ENCODE results near the gene CA5A.

Gene CA5A

GRCh38 chr16:87839542-87840270 lies 96.6 kb downstream of the CA5A start:
- H3K4me3 ChIP-seq (ENCODE audit: control insufficient read depth, low read depth, low read length), result no peak overlapping the region
- no peak for TF ChIP-seq CTCF (IDR thresholded peaks at IDR 0.05; ENCODE audit: control insufficient read depth, insufficient read depth, low read depth, low read length, missing control alignments)
- no peak for DNase-seq (ENCODE audit: low read depth)

- no peak overlapping the region for H3K4me3 ChIP-seq (ENCODE audit: control insufficient read depth, low read depth, low read length)
- DNase-seq (ENCODE audit: low read depth), result no peak
- TF ChIP-seq CTCF (IDR thresholded peaks at IDR 0.05; ENCODE audit: control insufficient read depth, insufficient read depth, low read depth, low read length, missing control alignments), result no peak
Observed at GRCh38 chr16:87838643-87839541, 97.4 kb downstream of the CA5A start.

All from AG09309 (cell line).